GM19395 (cell line): ENCODE measurements around the gene WDR45B.

Experiments used
- ATAC-seq: cut with Tn5 transposase; IDR thresholded peaks from one replicate; pipeline ENCODE4 v1.9.1; 2021; ENCODE audit warnings: mild to moderate bottlenecking, moderate library complexity; ENCODE audit not compliant: unreplicated experiment

Gene WDR45B

GRCh38 chr17:82678265-82678891 is 30.1 kb upstream of the WDR45B start:
- ATAC-seq, result no peak

DNA sequence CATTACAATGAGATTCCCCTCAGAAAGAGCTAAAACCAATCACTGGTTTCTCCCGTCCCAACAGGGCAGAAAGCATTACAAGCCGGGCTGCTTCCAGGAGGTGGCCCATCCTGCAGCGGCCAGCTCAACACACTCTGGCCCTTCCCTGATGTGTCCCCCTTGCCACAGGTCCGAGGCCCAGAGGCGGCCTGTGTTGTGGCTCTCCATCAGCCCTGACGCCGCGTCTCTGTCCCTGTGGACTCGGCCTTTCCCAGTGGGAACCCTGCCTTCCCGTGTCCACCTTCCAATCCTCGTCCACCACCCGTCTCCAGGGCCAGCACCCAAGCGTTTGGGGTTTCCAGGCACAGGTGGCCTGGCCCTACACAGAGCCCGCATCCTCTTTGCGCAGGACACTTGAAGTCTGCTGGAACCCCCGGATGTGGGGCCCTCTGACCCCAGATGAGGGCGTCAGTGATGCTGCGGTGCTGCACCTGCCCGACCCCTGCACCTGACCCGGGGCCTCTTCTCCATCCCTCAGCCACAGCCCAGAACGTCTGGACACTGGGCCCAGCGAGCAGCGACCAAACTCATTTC is 29.2 kb upstream of the WDR45B start:
- no peak for ATAC-seq

DNA sequence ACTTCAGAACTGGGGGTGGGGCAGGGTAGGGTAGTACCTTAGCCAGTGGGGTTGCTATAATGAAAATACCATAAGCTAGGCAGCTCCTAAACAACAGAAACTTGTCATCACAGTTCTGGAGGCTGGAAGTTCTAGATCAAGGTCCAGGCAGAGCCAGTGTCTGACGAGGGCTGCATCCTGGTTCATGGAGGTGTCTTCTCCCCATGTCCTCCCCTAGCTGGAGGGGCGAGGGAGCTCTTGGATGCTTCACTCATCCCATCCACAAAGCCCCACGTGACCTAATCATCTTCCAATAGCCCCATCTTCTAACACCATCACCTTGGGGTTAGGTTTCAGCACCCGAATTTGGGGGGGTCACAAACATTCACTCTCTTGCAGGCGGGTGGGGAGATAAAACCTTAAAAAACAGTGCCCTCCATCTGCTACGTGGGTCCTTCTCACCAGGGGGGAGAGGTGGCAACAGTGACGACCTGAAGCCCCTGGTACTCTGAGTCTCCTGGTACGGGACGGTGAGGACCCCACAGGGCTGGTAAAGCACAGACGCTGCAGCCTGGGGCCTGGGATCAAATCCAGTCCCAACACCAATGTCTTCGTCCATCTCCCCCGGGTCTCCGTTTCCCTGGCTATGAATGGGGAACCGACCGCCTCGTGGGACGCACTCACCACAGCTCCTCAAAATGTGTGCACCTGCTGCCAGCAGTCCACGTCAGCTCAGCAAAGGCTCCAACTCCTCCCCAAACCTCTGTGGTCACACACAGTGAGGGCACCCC is 27.4 kb upstream of the WDR45B start:
- ATAC-seq, result no peak

GRCh38 chr17:82674656-82675475 is 26.6 kb upstream of the WDR45B start:
- ATAC-seq, result no peak

GRCh38 chr17:82670661-82671450 is 22.6 kb upstream of the WDR45B start:
- ATAC-seq, result no peak

DNA sequence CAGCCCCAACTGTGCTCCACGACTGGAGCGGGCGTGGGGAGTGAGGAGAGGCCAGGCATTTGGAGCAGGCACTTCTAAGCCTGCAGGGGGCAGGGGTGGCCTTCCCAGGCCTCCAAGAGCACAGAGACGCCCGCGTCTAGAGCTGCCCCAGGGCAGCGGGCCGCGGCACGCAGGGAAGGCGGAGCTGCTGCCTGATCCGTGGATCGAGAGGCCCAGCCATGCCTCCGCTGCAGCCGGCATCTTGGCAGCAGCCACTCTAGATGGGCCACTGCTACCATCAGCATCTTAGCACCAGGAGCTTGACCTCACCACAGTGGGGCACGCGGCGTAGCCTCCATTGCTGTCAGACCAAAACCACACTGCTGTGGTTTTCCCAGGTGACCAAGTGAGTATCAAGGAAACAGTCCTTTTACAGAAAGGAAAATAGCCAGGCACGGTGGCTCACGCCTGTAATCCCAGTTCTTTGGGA is 20.4 kb upstream of the WDR45B start:
- ATAC-seq, result no peak

GRCh38 chr17:82668024-82668630 is 19.9 kb upstream of the WDR45B start:
- ATAC-seq, result no peak

- no peak for ATAC-seq
These were observed 19.4 kb upstream of the WDR45B start for GRCh38 chr17:82667668-82668000.

DNA sequence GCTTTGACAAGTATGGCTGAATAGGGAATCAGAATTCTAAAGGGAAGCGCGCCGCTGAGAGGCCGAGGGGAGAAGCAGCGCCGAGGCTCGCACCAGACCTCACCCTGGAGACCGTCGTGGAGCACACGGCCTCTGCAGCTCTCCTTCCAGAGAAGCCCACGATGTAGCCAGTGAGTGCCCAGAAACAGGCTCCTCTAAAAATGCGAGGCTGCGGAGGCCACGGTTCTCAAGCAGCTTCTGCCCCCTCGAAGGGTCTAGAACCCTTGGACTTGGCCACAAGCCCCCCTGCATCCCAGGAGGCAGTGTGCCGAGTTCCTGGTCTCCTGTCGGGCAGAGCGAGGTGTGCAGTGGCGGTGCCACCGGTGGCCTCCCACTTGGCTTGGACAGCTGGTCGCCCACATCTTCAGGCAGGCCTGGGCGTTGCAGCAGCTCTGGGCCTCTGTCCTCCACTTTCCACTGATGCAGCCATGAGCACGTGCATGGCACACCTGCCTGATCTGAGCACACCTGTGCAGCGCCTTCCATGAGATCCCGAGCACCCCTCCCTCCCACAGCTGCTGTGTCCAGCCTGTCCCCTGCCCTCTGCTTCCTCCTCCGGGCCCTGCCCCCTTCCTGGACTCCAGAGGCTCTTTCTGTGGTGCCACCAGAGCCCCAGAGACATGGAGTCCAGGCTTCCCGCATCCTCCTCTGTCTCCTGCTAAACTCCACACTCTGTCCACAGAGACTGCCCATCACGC is 18.9 kb upstream of the WDR45B start:
- no peak for ATAC-seq

- no peak for ATAC-seq
These were observed 17.6 kb upstream of the WDR45B start for GRCh38 chr17:82665891-82666290.

DNA sequence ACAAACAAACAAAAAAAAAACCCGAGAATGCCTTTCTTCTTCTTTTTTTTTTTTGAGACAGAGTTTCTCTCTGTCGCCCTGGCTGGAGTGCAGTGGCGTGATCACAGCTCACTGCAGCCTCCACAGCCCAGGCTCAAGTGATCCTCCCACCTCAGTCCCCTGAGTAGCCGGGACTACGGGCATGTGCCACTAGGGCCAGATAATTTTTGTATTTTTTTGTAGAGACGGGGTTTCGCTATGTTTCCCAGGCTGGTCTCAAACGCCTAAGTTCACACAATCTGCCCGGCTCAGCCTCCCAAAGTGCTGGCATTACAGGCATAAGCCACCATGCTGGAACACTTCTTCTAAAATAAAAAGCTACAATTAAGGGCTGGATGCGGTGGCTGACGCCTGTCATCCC is 17.0 kb upstream of the WDR45B start:
- no peak for ATAC-seq

- no peak for ATAC-seq
These were observed 16.5 kb upstream of the WDR45B start for GRCh38 chr17:82664701-82665182.

GRCh38 chr17:82664276-82664575 is 16.0 kb upstream of the WDR45B start:
- ATAC-seq, result no peak

- ATAC-seq, result no peak
These were observed 15.4 kb upstream of the WDR45B start for GRCh38 chr17:82663381-82664275.

- ATAC-seq, result no peak
These were observed 14.5 kb upstream of the WDR45B start for GRCh38 chr17:82662711-82663261.

GRCh38 chr17:82661717-82662683 is 13.8 kb upstream of the WDR45B start:
- no peak for ATAC-seq

- ATAC-seq, result no peak
These were observed 11.6 kb upstream of the WDR45B start for GRCh38 chr17:82659886-82660285.
